Natural killer cell (primary cell): ENCODE data around the gene CCNI2. TPM values are rescaled to one million over a fixed set of nuclear protein-coding genes. Genes with fewer than 3 reads are reported as not detected.

ENCODE experiments used
- ATAC-seq, 3 donors: fragments of 150-1000 bp in 2 of 3; fragments of 200-7000 bp in 1 of 3; cut with Tn5 transposase; 1 replicate in 1 of 3; 2 replicates in 2 of 3; pipeline ENCODE4 v1.10.0; 2021; ENCODE audit warnings: mild to moderate bottlenecking in 2 of 3, moderate library complexity in 2 of 3
- DNase-seq, 2 donors: peaks; one replicate each; pipeline versions ENCODE4 v3.0.0 to v3.0.0-alpha.2; 2013 to 2021; ENCODE audit warnings: mixed read lengths in 1 of 2
- H3K27ac ChIP-seq: one replicate; pipeline ENCODE4 v1.5.1; 2013; ENCODE audit warnings: mild to moderate bottlenecking, low read length
- H3K27me3 ChIP-seq: one replicate; pipeline ENCODE4 v1.6.1; 2013; ENCODE audit warnings: low read length; ENCODE audit not compliant: control insufficient read depth, insufficient read depth
- H3K36me3 ChIP-seq: one replicate; pipeline ENCODE4 v1.6.1; 2013; ENCODE audit warnings: low read length; ENCODE audit not compliant: control insufficient read depth, insufficient read depth
- H3K4me1 ChIP-seq: one replicate; pipeline ENCODE4 v1.6.1; 2013; ENCODE audit warnings: low read length; ENCODE audit not compliant: control insufficient read depth, insufficient read depth
- H3K4me3 ChIP-seq: one replicate; pipeline ENCODE4 v1.5.1; 2013; ENCODE audit warnings: low read length
- H3K9me3 ChIP-seq: one replicate; pipeline ENCODE4 v1.6.1; 2013; ENCODE audit warnings: low read length; ENCODE audit not compliant: control insufficient read depth, insufficient read depth
- H3K27ac Mint-ChIP-seq, 2 donors: one replicate each; pipeline ENCODE4 v1.8.0; 2022; ENCODE audit warnings: mild to moderate bottlenecking in 2 of 2, mixed read lengths in 2 of 2, moderate library complexity in 1 of 2
- H3K27me3 Mint-ChIP-seq, 2 donors: one replicate each; pipeline ENCODE4 v1.8.0; 2022; ENCODE audit warnings: low read depth in 2 of 2, mixed read lengths in 2 of 2
- H3K36me3 Mint-ChIP-seq: one replicate; pipeline ENCODE4 v1.8.0; 2022; ENCODE audit warnings: mixed read lengths
- H3K4me1 Mint-ChIP-seq, 2 donors: one replicate each; pipeline ENCODE4 v1.8.0; 2022; ENCODE audit warnings: mixed read lengths in 2 of 2
- H3K4me3 Mint-ChIP-seq: one replicate; pipeline ENCODE4 v1.8.0; 2022; ENCODE audit warnings: mild to moderate bottlenecking, moderate library complexity, mixed read lengths
- H3K9me3 Mint-ChIP-seq, 2 donors: one replicate each; pipeline ENCODE4 v1.8.0; 2022; ENCODE audit warnings: mixed read lengths in 2 of 2
- WGBS: methylation state at CpG from one replicate; pipeline ENCODE4 v1.1.7; 2013; ENCODE audit warnings: missing lambda C conversion rate; ENCODE audit not compliant: insufficient coverage; 5-methylcytosine and 5-hydroxymethylcytosine counted together
- intact Hi-C: fragments of 100-400 bp; cut with micrococcal nuclease; formaldehyde crosslinking; loops from one replicate; pipeline ENCODE4 v1.14.2; 2022
- total RNA-seq, 4 donors: library from RNA; stranded (reverse); fragments of 120-200 nt in 1 of 4; gene quantifications; one replicate each; pipeline versions ENCODE4 v1.2.3 to v1.2.4, GENCODE V29; 2013 to 2022
- TF ChIP-seq, protein P1 (sequence below): fragments of 200-600 bp; IDR thresholded peaks from one replicate; pipeline ENCODE4 v1.8.0; 2022; ENCODE audit warnings: antibody characterized with exemption

The CCNI2 gene
- total RNA-seq, 3 donors from 2014 or later (not counting 1 experiment from before 2014, with no cell fraction given): 0.23 to 1.5 TPM; not detected in 1

DNA sequence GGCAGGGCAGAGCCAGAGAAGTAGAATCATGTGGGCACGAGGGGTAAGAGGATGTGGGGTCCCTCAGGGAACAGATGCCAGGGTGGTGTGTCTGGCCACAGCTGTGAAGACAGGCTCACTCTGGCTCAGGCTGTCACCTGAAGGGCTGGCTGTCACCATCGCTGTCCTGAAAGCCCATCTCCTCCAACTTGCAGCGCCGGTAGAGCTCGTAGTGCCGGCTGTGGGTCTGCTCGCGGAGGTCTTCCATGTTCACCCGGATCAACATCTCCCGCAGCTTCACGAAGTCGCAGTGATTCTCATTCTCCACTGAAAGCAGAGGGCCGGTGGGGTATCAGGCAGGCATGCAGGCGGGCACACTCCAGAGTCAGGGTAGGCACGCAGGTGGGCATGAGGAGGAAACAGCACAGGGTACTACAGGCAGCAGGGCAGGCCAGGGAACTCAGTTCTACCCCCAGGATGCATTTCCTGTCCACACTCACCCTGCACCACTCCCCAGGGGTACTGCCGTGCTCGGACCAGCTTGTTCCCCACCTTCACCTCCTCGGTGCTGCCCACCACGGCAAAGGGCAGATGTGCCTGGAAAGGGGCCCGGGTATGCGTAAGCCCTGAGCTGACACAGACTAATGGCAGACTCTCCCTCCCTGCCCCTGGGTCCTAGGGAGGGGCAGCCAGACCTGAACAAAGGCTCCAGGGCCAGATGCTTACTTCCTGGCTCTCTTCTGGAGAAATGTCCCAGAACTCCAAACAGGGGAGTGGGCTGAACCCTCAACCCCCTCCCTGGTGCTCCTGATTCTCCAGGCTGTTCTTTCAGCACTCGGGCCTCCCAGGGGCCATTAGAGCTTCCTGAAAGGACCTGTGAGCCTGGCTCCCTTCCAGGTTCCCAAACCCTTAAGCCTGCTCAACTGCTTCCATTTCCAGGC, 14.4 kb downstream of the CCNI2 start:
- no peak for ATAC-seq
- H3K27ac Mint-ChIP-seq: no peak overlapping the region
- intact Hi-C loops: no loop called here
- Histone ChIP-seq H3K36me3 (no peaks in the 10 kb centered on the region), H3K4me3 (no peak overlapping the region), H3K9me3 (no peaks in the 10 kb centered on the region), H3K4me1 (no peaks in the 10 kb centered on the region), H3K27ac (no peak overlapping the region), H3K27me3 (no peaks in the 10 kb centered on the region)
- WGBS: 92% methylated on average over 22 of the region's 22 CpGs
- no peak for DNase-seq
- H3K27me3 Mint-ChIP-seq: no peaks in the 10 kb centered on the region
- no peak overlapping the region for H3K4me3 Mint-ChIP-seq
- H3K9me3 Mint-ChIP-seq: no peaks in the 10 kb centered on the region
- no peaks in the 10 kb centered on the region for H3K36me3 Mint-ChIP-seq
- H3K4me1 Mint-ChIP-seq: no peaks in the 10 kb centered on the region
- TF ChIP-seq, protein P1, sequence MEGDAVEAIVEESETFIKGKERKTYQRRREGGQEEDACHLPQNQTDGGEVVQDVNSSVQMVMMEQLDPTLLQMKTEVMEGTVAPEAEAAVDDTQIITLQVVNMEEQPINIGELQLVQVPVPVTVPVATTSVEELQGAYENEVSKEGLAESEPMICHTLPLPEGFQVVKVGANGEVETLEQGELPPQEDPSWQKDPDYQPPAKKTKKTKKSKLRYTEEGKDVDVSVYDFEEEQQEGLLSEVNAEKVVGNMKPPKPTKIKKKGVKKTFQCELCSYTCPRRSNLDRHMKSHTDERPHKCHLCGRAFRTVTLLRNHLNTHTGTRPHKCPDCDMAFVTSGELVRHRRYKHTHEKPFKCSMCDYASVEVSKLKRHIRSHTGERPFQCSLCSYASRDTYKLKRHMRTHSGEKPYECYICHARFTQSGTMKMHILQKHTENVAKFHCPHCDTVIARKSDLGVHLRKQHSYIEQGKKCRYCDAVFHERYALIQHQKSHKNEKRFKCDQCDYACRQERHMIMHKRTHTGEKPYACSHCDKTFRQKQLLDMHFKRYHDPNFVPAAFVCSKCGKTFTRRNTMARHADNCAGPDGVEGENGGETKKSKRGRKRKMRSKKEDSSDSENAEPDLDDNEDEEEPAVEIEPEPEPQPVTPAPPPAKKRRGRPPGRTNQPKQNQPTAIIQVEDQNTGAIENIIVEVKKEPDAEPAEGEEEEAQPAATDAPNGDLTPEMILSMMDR: no peak

DNA sequence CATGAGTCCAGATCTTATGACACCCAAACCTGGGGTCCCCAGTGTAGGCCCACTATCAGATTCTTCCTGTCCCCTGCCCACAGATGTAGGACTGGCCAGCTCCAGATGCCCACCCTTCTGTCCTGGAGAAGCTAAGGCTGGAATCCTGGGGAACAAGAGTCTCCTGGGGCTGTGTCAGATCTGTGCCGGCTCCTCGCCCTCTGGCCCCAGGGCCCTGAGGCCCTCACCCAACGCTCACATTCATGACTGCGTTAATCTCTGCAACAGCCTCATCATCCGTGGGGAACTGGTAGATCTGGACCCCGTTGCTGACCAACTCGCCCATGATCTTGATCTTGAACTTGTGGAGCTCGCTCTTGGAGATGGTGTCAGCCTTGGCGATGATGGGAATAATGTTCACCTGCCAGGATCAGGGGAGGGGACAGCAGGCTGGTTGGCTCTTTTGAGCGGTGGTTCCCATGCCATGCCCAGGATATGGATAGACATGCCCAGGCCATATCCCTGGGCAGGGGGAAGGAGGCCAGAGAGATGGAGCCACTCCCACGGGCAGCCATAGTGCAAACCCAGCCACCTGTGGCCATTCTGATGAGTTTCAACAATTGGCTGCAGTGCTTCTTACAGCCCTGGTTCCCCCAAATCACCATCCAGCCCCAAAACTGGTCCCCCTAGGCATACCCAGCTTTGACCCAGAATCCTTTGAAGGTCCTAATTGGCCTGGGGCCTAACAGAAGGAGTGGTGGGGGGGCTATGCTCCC, 15.2 kb downstream of the CCNI2 start:
- 97% methylated on average over 11 of the region's 11 CpGs for WGBS
- TF ChIP-seq, protein P1: no peak
- intact Hi-C loops: no loop called here
- no peaks in the 10 kb centered on the region for H3K9me3 Mint-ChIP-seq
- Histone ChIP-seq H3K4me1 (no peaks in the 10 kb centered on the region), H3K27ac (no peak overlapping the region), H3K4me3 (no peak overlapping the region), H3K9me3 (no peaks in the 10 kb centered on the region), H3K36me3 (no peaks in the 10 kb centered on the region), H3K27me3 (no peaks in the 10 kb centered on the region)
- H3K4me1 Mint-ChIP-seq: no peaks in the 10 kb centered on the region
- no peak for DNase-seq
- no peaks in the 10 kb centered on the region for H3K27me3 Mint-ChIP-seq
- H3K36me3 Mint-ChIP-seq: no peaks in the 10 kb centered on the region
- H3K27ac Mint-ChIP-seq: no peak overlapping the region
- ATAC-seq: no peak
- no peak overlapping the region for H3K4me3 Mint-ChIP-seq

DNA sequence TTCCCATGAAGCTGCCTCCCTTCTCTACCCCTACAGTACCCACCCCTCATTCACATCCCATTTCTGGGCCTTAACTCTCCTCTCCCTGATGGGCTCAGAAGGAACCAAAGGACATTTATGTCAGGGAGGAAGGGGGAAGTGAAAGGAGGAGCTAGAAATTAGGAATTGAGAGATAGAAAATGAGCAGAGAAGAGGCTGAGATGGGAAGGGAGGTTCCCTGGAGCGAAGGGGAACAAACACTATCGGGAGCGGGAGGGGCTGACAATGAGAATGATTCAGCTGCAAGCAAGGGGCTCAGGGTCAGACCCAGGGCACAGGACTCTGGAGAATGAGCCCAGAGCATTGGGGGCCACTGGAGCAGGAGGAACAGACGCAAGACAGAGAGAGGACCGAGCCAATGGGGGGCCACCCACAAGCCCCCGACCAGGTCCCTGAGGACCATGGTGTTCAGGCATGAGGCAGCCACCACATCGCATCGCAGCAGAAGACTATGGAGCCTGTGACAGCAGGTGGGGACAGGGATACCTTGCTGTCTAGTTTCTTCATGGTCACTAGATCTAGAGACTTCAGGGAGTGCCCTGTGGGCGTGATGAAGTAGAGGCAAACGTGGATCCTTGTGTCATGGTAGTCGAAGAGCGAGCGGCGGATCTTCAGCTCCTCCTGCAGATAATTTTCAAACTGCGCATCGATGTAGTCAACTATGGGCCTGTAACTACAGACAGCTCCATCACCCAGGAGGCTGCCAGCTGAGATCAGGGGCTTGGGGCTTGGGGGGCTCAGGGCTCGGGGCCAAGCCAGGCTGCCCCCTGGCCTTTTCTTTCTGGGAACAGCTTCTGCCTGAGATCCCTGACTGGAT, 16.2 kb downstream of the CCNI2 start:
- no peak overlapping the region for H3K27ac ChIP-seq
- no peak overlapping the region for H3K27ac Mint-ChIP-seq
- 94% methylated on average over 17 of the region's 17 CpGs for WGBS
- H3K27me3 ChIP-seq: no peaks in the 10 kb centered on the region
- no peaks in the 10 kb centered on the region for H3K36me3 Mint-ChIP-seq
- ATAC-seq: no peak
- TF ChIP-seq, protein P1: no peak
- H3K4me1 ChIP-seq: no peaks in the 10 kb centered on the region
- no peaks in the 10 kb centered on the region for H3K4me1 Mint-ChIP-seq
- no peak overlapping the region for H3K4me3 ChIP-seq
- no peak for DNase-seq
- no peak overlapping the region for H3K4me3 Mint-ChIP-seq
- intact Hi-C loops: no loop called here
- H3K9me3 ChIP-seq: no peaks in the 10 kb centered on the region
- H3K9me3 Mint-ChIP-seq: no peaks in the 10 kb centered on the region
- H3K27me3 Mint-ChIP-seq: no peaks in the 10 kb centered on the region
- H3K36me3 ChIP-seq: no peaks in the 10 kb centered on the region
